SIG-M5 treated with dmso at 0.1 percent for 504 hours (cell line): ENCODE data around the gene PDZD11.
"Not testable (repeated sequence)": the region's sequence is repeated elsewhere in the genome, so short reads cannot be mapped to it uniquely, and the experiment has no call there.

ENCODE experiments used
- DNase-seq: peaks from one replicate; lab custom pipeline; 2025; ENCODE audit not compliant: unreplicated experiment; lab: John Stamatoyannopoulos, UW

The PDZD11 gene, protein sequence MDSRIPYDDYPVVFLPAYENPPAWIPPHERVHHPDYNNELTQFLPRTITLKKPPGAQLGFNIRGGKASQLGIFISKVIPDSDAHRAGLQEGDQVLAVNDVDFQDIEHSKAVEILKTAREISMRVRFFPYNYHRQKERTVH

DNA sequence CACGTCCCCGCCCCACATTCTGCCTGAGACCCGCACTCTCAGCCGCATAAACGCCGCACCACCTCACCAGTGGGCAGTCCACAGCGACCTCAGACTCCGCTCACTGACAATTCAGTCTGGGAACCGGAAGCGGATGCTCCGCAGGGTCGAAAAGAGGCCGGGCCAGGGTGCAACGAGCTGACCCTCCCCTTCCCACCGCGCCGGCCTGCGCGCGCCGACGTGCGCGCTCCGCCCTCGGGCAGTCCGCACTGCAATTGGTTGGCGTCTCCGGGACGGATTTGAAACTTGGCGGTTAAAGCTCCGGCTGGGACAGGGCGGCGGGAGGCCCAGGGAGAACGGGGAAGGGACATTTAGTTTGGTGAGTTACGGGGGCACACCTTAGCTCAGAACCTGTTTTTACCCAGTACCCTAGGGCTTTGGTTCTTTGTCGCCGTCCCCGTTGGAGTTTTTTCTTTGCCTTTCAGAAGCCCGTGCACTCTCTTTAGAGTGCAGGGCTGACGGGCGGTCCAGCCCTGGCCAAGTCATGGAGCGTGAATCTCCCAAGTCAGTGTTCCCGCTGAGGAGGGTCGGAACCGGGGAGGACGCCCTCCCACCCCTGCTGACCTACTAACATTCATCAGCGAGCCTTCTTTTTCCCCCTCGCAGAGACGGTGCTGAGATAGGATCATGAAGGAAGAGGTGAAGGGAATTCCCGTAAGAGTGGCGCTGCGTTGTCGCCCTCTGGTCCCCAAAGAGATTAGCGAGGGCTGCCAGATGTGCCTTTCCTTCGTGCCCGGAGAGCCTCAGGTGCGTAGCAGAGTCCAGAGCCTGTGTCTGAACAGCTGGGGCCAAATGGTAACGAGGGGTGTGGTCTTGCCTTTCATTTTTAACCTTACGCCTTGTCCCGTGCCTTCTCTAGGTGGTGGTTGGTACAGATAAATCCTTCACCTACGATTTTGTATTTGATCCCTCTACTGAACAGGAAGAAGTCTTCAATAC is at the start of gene PDZD11, which contains the start of gene KIF4A:
Gene PDZD11, minus strand, starts transcription at position 135 of the 978 bp plus-strand sequence. CDS start 586 bp downstream, outside the sequence.
Gene KIF4A, plus strand, starts transcription at position 312 of the 978 bp plus-strand sequence. Its CDS starts 355 bp downstream, at position 667.
- peak; percentile 73 for DNase-seq

DNA sequence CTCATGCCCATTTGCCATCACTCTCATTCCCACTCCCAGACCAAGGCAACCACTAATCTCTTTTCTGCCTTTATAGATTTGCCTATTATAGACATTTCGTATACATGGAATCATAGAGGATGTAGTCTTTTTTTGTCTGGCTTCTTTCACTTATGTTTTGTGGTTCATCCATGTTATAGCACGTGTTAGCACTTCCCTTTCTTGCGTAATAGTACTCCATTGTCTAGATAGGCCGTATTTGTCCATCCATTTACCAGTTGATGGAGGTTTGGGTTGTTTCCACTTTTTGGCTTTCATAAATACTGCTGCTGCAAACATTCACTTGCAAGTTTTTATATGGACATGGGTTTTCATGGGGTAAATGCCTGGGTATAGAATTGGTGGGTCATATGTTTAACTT is 48.6 kb upstream of the PDZD11 start:
- DNase-seq = peak; percentile 63

DNA sequence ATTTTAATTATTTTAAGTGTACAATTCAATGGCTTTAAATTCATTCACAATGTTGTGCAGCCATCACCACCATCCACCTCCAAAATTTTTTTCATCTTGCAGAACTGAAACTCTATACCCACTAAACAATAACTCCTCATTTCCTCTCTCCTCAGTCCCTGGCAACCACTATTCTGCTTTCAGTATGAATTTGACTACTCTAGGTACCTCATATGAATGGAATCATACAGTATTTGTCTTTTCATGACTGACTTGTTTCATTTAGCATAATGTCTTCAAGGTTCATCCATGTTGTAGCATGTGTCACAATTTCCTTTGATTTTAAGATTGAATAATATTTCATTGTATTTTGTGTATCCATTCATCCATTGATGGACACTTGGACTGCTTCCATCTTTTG is 47.0 kb upstream of the PDZD11 start:
- peak; percentile 21 for DNase-seq

DNA sequence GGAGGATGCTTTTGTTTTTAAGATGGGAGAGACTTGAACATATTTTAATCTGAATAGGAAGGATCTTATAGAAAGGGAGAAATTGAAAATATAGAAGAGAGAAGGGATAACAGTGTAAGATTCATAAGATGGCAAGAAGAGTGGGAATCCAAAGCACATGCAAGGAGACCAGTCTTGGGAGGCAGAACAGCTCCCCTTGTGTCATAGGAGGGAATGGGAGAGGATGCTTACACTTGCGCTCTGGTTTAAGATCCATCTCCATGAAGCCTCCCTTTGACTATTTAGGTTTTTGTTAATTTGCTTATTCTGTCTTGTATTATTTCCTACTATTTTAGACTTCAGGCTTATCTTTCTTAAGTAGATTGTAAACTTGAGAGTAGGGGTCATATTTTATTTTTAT is 42.9 kb upstream of the PDZD11 start:
- DNase-seq = no peak

DNA sequence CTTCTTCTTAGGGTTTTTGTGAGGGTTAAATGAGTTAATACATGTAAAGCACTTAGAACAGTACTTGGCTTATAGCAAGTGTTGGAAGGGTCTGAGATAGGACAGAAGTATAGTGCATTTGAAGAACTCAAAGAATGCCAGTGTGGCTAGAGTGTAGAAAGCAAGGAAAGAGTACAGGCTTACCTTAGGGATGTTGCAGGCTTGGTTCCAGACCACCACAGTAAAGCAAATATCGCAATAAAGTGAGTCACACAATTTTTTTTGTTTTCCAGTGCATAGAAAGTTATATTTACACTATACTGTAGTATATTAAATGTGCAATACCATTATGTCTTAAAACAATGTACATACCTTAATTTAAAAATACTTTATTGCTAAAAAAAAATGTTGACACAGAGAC is 41.4 kb upstream of the PDZD11 start:
- no peak for DNase-seq

DNA sequence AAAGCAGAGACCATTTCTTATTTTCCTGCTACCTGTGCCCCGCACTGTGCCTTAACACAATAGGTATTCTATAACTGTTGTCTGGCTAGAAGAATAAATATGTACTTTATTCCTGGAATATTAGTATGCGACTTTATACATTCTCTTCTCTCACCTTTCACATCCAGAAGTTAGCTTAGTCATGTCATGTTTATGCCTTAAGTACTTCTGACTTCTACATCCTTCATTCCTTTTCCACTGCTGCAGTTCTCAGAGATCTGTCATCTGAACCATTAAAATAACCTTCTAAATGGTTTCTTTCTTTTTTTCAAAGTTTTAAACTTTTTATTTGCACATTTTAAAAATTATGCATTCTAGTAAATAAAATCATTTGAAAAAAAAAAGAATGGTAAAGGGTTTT is 34.6 kb upstream of the PDZD11 start:
- no peak for DNase-seq

DNA sequence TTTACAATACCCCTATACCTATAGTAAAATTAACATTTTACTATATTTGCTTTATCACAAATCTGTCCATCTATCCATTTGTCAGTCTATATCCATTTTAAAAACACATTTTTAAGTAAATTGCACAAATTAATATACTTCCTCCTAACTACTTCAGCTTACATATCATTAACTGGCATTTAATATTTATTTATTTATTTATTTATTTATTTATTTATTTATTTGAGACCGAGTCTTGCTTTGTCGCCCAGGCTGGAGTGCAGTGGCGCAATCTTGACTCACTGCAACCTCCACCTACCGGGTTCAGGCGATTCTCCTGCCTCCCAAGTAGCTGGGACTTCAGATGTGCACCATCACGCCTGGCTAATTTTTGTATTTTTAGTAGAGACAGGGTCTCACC is 33.9 kb upstream of the PDZD11 start:
- DNase-seq = not testable (repeated sequence)

DNA sequence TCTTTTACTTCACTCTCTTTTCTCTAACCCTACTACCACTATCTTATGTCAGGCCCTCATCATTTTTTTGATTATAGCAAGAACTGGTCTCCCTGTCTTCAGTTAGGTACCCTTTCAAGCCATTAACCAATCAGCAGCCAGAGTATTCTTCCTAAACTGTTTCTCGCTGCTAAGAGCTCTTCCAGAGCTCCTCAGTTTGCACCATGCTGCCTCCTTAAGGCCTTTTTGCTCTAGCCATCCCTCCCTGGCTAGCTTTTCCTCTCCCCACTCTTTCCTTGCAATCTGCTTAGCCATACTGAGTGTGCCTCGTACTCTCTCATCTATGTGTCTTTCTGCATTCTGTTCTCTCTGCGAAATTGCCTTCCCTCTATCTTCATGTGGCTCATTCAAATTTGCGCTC is 33.1 kb upstream of the PDZD11 start:
- no peak for DNase-seq

DNA sequence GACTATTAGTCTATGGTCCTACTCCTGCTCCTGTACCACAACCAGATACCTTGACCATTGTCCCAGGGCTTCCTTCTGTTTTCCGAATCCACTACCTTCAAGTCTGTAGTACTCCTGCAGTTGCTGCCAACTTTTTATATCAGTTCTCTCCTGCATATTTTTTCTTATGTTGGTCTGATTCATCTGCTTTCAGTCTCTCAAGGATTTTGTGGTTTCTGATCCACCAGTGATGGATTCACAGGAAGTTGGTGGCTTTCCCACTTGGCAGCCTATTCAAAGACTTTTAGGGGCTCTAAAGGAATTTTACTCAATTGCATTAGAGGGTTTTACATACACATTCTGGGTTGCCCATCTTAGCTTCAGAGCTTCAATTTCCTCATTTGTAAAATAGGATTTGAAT is 23.8 kb upstream of the PDZD11 start:
- no peak for DNase-seq

DNA sequence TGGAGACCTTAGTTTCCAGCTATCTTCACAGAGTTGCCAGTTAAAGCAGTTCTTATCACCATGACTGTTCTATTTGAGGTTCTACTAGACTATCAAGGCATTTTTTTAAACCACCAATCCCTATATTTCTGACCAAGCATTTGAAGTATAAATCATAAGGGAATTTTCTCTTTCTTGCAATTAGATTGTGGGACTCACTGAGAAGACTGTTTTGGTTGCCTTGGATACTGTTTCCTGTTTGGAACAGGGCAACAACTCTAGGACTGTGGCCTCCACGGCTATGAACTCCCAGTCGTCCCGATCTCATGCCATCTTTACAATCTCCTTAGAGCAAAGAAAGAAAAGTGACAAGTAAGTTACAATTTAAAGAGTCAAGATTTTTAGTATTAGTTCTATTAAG is 12.0 kb upstream of the PDZD11 start:
- DNase-seq = no peak

DNA sequence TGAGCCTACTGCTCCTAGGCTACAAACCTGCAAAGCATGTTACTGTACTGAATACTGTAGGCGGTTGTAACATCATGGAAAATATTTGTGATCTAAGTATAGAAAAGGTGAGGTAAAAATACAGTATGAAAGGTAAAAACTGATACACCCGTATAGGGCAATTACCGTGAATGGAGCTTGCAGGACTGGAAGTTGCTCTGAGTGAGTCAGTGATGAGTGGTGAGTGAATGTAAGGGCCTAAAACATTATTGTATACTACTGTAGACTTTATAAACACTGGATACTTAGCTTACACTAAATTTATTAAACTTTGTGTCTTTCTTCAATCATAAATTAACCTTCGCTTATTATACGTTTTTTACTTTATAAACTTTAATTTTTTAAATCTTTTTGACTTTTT is 3.9 kb upstream of the PDZD11 start:
- no peak for DNase-seq

DNA sequence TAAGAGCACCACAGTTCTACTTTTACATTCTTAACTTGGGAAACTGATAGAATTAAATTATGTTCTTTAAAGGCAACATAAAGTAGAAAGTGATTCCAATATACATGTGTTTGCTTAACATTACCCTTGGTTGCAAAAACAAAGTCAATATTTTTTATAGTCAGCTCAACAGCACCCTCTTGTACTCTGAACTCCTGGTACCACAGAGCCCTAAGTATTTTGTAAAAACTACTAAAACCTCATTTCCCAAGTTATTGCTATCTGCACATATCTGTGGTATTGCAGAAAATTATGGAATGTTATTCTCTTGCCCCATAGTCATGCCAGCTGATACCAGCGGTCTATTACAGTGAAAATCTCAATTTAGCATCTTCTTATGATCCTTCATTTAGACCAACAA is 3.1 kb upstream of the PDZD11 start:
- DNase-seq = no peak

DNA sequence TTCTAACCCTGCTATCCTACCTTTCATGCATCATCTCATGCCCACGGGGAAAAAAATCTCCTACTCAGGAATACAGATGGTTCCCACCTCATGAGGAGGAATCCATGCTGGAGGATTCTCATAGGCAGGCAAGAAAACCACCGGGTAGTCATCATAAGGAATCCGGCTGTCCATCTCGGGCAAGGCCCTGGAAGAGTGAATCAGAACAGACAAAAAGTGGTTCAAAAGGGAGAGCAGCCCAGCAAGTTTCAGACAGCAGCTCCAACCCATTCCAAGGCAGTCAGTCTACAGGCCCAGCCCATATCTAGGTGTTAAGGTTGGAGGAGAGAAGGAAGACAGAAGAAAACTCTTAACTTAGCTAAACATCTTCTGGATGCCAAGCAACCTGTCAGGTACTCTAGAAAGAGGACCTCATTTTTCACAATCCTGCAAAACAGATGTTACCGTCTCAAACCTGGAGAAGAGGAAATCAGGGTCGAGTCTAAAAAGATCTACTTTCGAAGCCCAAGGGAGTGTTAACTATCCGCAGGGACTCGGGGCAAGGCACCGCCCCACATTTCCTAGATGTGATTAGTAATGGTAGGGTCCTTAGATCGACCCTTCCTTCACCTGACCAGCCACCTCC is 447 bp downstream of the PDZD11 start:
- DNase-seq = no peak

DNA sequence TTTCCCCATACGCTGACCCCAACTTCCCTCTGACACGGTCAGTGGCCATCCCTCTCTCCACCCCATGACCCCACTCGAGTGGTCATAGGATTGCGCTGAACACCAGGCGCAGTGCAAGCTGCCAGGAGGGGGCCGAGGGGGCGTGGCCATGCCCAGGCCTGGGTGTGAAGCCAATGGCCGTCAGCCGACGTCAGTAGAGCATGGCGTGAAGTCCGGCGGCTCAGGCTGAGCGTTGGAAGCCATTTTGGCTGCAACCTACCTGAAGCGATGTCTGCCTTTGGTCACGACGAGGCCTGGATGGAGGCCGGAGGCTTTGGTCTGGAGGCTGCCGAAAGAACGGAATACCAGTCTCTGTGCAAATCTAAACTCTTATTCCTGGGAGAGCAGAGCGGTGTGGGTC is 7.8 kb downstream of the PDZD11 start, which contains the start of gene RAB41:
Gene RAB41, plus strand, starts transcription at position 222 of the 400 bp plus-strand sequence. Its CDS starts 46 bp downstream, at position 268.
- no peak for DNase-seq

DNA sequence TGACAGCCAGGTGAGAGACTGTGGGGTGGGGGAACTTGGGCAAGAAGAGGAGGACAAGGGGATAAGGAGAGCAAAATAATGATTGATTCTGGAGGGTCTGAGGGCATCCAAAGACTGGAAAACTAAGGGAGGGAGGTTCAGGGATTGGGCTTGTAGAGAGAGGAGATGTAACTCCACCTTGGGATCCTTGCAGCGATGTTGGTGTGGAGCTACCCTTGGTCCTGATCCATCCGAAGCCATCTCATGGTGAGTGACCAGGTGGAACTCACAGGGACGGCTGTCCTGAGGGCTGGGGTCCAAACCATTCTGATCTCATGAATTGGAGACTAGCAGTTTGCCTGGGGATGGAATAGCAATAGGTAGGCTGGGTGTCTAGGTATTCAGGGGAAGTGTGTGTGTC is 9.2 kb downstream of the PDZD11 start:
- no peak for DNase-seq

DNA sequence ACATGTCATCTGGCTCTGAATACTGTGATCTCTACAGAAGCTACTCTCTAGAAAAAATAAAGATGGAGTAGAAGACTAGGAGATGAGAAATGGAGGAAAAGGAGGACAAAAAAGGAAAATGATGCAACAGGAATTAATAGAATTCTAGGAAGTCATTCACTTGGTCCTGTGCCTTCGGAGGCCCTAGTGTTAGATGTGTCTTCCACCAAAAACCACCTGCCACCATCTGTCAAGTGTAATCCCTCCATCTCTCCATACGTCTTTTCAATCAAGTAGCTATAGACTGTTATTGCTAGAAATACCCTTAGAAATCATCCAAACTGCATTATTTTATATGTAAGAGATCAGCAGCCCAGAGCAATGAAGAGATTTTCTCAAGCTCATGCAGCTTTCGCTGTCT is 10.6 kb downstream of the PDZD11 start:
- DNase-seq = no peak

DNA sequence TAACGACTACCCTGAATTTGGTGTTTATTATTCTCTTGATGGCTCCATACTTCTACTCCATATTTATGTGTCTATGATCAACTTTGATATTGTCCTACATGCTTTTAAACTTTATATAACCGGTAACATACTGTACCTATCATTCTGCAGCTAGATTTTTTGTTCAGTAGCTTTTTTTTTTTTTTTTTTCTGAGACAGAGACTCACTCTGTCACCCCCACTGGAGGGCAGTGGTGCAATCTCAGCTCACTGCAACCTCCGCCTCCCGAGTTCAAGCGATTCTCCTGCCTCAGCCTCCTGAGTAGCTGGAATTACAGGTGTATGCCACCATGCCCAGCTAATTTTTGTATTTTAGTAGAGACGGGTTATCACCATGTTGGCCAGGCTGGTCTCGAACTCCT is 15.7 kb downstream of the PDZD11 start:
- not testable (repeated sequence) for DNase-seq

DNA sequence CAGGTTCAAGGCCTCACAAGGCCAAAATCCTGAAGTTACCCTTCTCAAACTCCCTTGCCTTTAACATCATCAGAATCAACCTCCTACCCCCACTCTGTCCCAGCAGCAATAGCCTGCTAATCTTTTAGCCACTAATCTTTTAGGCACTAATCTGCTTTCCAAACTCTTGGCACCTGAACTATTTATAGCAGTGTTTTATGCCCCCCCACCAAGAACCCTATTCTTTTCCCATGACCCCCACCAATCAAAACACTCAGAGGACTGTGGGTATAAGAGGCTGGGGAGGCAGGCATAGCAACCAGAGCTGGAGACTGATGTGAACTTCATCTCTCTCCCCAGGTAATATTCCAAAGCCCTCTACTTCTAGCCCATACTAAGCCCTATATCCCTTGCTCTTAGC is 21.7 kb downstream of the PDZD11 start, which contains the start of gene ARR3:
Gene ARR3, plus strand, starts transcription at position 301 of the 400 bp plus-strand sequence. CDS start 1,052 bp downstream, outside the sequence.
- DNase-seq = no peak

DNA sequence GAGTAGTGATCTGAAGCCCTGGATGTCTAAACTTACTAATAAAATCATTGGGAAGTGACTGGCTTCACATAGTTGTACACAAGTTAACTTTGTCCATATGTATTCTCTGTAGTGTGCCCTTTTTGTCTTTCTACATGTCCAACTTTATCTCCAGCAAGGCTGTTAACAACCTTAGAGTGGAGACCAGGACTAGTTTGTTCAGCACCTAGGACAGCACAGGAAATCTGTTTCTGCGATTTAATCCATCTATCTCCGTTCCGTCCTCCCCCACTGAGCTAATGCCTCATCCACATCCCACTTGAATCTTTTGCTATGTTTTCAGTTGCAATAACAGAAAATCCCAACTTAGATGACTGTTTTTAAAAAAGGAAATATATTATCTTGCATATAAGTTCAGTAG is 24.9 kb downstream of the PDZD11 start:
- no peak for DNase-seq

DNA sequence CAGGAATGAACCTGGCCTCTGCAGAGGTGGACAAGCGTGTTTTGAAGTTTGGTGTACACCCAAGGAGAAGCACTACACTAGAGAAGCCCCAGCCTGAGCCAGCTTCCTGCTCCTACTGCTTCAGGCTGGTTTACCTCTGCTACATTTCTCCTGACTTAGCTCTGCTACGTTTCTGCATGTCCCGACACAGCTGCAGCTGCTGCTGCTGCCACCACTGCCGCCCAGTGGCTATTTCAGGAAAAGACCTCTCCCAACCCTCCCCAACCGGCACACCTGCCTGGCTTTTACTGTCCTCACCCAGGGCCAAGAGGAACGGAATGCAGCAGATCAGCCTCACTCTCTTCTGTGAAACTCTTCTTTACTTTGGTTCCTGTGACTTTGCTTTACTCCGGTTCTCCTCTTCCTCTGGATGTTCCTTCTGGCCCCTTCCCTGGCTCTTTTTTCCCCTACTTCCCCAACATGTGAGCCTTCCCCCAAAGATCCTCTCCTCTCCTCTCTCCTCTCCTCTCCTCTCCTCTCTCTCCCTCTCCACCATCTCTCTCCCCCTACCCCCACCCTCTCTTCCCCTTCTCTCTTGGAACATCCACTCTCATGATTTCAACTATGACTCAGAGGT is 26.7 kb downstream of the PDZD11 start:
- peak; percentile 3 for DNase-seq

DNA sequence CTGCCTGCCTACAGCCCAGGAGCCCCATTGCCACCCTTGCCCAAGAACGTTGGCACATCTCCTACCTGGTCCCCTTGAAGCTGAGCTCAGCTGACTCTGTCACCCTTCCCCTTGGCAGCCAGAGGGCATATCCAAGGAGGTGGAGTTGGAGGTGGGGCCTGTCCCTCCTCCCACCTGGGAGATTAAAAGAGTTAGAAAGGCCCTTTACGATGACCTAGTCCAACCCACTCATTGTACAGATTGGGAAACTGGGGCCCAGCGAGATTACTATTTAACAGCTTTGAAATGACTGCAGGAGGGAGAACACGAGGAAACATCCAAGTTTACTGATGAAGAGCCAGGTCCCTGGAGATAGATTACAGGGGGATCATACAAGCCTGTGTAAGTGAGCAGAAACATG is 29.6 kb downstream of the PDZD11 start, which contains the start of gene P2RY4:
Gene P2RY4, minus strand, starts transcription at position 101 of the 400 bp plus-strand sequence. CDS start 580 bp downstream, outside the sequence.
- DNase-seq = no peak
